Urinary bladder (tissue), 4 donors: ENCODE results near the gene CTNNA2. TPM values are rescaled to one million over a fixed set of nuclear protein-coding genes. Genes with fewer than 3 reads are reported as not detected.

Experiments
- DNase-seq: peaks from one replicate; pipeline ENCODE4 v3.0.0-alpha.2; 2015; ENCODE audit errors: extremely low spot score
- H3K27ac ChIP-seq: one replicate; pipeline ENCODE4 v1.5.1; 2013; ENCODE audit warnings: low read depth, mild to moderate bottlenecking, moderate library complexity
- H3K36me3 ChIP-seq: one replicate; pipeline ENCODE4 v1.6.1; 2013; ENCODE audit warnings: mild to moderate bottlenecking, moderate library complexity; ENCODE audit not compliant: insufficient read depth
- H3K4me1 ChIP-seq: one replicate; pipeline ENCODE4 v1.6.1; 2013; ENCODE audit warnings: mild to moderate bottlenecking, moderate library complexity; ENCODE audit not compliant: insufficient read depth
- H3K4me3 ChIP-seq: one replicate; pipeline ENCODE4 v1.5.1; 2013; ENCODE audit warnings: low read depth, low read length
- WGBS: extraction: QIAGEN DNeasy Blood & Tissue Kit; methylation state at CpG from one replicate; pipeline ENCODE4 v1.1.7; 2013; 5-methylcytosine and 5-hydroxymethylcytosine counted together
- polyA plus RNA-seq: library from polyadenylated mRNA; stranded (reverse); fragments of 200-250 nt; gene quantifications from one replicate; pipeline ENCODE4 v1.2.3, GENCODE V29; 2013
- total RNA-seq: library from RNA; depleted of rRNA; stranded (reverse); fragments of >200 nt; gene quantifications from one replicate; pipeline ENCODE4 v1.2.3, GENCODE V29; 2014
- donor health status: healthy with polysubstance abuse.
- donor health status: healthy.

The CTNNA2 gene
- total RNA-seq, result 14.0 TPM
- polyA plus RNA-seq, result 1.9 TPM

DNA sequence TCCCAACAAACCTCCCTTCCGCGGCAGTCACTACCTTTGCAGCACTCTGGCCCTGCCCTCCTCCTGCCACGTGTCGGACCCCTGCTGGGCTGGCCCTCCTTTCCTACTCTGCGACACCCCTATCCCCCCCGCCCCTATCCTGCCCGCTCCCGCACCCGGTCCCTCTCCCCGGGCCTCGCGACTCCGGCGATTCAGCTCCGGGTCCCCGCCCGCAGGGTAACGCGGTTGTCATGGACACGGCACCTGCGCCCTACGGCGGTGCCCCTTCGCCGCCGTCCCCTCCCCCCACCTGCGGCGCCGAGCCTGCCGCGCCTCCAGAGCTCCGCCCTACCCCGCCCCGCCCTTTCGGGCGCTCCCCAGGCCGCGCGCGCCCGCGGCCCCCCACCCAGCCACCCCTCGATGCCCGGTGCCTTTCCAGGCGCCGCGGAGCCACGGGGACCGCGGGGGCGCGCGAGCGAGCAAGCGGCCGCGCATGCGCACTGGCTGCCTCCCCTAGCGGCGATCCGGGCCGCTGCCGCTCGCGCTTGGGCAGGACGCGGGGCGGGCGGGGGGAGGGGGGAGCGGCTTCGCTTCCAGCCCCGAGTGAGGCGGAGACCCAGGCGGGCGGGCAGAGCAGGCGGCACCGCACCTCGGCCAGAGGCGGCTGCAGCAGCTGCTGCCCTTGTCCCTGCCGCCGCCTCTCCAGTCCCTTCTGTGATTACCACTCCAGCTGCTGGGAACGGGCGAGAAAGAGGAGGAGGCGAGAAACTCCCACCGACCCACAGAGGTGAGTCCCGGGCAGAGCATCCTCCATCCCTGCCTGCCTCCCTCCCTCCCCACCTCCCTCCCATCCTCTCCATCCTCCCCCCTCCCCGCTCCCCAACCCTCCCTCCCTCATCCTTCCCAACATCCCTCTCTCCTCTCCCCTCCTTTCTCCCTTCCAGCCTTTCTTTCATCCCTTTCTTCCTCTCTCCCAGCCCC is at the start of gene CTNNA2:
Gene CTNNA2 (plus strand): TSS at position 610 of the 960 bp plus-strand sequence.
- no peak for DNase-seq
- Histone ChIP-seq H3K4me3 (peak within 1 kb of the TSS; percentile 49), H3K36me3 (no peaks in the 10 kb centered on the region), H3K27ac (no peak within 1 kb of the TSS), H3K4me1 (no peaks in the 10 kb centered on the region)
- WGBS, result under 1% methylated on average over 87 of the region's 87 CpGs

DNA sequence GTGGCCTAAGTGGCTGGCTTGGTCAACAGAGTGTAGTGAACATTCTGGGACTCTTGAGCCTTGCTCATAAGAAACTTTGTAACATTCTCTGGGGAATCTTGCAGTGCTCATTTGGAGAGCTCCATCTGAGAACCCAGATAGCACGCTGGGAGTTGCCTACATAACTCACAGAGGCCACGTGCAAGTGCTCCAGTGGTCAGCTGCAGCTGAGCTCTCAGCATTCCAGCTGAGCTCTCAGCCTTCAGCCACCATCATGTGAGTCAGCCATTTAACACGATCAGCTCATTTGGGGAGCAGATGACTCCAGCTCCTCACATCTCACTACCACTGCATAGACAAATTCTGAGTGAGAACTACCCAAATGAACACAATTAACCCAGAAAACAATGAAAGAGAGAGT is 25.5 kb upstream of the CTNNA2 start:
- Histone ChIP-seq H3K4me1 (no peaks in the 10 kb centered on the region), H3K4me3 (no peak overlapping the region), H3K36me3 (no peaks in the 10 kb centered on the region), H3K27ac (no peak overlapping the region)
- WGBS, result 64% methylated on average over 3 of the region's 3 CpGs
- no peak for DNase-seq

DNA sequence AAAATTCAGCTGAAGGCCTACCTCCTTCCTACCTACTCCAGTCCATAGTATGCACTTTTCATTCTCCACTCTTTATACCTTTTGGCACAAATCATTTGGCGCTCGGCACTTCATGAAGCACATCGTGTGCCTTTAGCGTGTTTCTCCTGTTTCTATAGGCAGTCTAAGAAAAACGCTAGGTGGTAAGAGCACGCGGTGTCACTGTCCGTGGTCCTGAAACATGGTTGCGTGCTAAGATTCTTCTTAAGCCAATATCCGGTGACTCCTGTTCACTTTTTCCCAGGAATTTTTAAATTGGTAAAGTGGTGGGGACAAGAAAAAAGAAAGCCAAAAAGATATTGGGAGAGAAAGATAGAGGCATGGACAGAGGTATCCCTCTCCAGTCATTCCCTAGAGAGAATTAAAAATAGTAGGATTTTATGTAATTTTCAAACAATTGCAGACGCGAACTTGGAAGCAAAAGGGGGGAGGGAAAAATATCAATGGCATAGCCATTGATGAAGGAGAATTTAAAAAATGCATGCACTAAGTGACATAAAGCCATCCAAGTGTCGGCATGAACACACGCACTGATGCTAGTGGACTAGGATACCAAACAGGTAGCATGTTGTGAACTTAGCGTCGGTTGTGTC is 1.4 kb upstream of the CTNNA2 start:
- Histone ChIP-seq H3K4me3 (no peak overlapping the region), H3K4me1 (no peaks in the 10 kb centered on the region), H3K27ac (no peak overlapping the region), H3K36me3 (no peaks in the 10 kb centered on the region)
- DNase-seq, result peak; percentile 21
- WGBS, result 19% methylated on average over 16 of the region's 16 CpGs

DNA sequence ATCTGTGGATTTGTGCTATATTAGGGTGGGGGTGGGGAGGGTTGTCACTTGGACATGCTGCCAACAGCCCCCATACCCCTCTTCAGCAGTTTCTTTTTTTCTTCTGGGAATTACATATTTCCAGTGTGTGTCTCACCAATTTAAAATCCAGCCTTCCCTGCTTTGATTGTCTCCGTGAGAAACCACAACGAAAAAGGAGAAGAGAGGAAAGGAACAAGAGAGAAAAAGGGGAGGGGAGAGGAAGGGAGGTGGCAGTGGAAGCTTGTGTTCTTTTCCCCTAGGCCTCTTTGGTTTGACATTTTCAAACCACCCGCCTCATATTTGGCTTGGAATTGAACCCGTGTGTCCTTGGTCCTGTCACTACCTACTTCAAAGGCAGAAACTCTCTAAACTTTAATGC is 860 bp downstream of the CTNNA2 start:
- 29% methylated on average over 4 of the region's 4 CpGs for WGBS
- Histone ChIP-seq H3K27ac (no peak overlapping the region), H3K4me3 (no peak overlapping the region), H3K36me3 (no peaks in the 10 kb centered on the region), H3K4me1 (no peaks in the 10 kb centered on the region)
- DNase-seq, result no peak

DNA sequence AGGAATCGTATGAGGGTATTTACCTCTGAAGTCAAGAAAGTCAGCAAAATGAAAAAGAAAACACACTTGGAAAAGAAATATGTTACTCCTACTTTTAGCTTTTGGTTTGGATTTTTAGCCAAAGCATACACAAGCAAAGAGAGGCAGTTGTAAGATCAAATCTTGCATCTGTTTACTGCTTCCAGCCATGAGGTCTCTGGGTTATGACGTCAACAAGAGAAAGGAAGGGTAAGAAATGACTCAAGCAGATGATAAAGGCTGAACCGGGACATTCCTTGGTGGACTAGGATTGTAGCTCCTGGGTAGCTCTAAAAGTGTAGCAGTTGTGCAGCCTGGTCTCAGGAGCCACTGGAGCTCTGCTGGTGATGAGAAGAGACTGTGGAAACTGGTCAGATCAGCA is 16.8 kb downstream of the CTNNA2 start:
- no peak for DNase-seq
- no peak overlapping the region for H3K4me3 ChIP-seq
- 72% methylated on average over 3 of the region's 3 CpGs for WGBS
- H3K27ac ChIP-seq, result no peak overlapping the region
- no peaks in the 10 kb centered on the region for H3K4me1 ChIP-seq
- no peaks in the 10 kb centered on the region for H3K36me3 ChIP-seq

DNA sequence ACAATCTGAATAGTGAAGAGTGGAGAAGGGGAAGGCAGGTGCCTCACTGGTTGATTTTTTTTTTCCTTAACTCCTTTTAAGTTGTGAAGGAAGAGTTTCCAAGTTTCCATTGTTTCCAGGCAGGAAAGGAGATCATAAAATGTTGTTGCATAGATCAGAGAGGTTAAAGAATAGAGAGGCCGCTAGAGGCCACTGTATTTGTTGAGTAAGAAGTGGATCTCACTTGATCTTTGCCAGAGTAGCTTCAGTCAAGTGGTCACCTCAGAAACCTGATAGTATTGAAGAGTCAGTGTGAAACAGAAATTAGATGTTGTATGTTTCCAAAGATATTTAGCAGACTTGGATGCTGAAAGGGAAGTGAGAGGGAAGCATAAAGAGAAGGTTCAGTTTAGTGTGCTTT is 17.6 kb downstream of the CTNNA2 start:
- no peaks in the 10 kb centered on the region for H3K4me1 ChIP-seq
- no peaks in the 10 kb centered on the region for H3K36me3 ChIP-seq
- H3K4me3 ChIP-seq, result no peak overlapping the region
- 11% methylated on average over 1 of the region's 1 CpG for WGBS
- DNase-seq, result no peak
- H3K27ac ChIP-seq, result no peak overlapping the region

DNA sequence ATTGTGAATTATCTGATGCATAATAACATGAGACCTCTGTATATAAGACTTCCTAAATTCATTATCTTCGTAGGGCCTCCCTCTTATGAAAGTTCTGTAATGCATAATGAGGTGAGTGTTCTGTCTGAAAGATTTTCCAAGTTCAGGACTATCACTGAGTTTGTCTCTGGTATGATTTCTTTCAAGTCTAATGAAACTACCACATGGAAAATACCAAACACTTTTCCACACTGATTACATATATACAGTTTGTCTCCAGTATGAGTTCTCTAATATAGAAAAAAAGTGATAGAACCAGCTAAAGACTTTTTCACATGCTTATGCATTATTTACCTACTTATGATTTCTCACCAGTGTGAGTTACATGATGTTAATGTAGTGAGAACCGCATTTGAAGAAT is 34.7 kb downstream of the CTNNA2 start:
- no peak for DNase-seq
- Histone ChIP-seq H3K4me1 (no peaks in the 10 kb centered on the region), H3K36me3 (no peaks in the 10 kb centered on the region), H3K4me3 (no peak overlapping the region), H3K27ac (no peak overlapping the region)
- WGBS, result 73% methylated on average over 2 of the region's 2 CpGs

DNA sequence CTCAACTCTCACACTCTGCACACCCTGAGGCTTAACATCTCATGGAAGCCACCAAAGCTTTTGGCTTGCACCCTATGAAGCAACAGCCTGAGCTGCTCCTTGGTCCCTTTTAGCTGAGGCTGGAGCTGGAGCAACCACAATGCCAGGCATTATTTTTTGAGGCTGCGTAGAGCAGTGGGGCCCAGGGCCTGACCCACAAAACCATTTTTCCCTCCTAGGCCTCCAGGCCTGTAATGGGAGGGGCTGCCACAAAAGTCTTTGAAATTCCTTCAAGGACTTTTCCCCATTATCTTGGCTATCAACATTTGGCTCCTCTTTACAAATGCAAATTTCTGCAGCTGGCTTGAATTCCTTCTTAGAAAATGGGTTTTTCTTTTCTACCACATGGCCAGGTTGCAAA is 39.8 kb downstream of the CTNNA2 start:
- no peaks in the 10 kb centered on the region for H3K36me3 ChIP-seq
- H3K4me1 ChIP-seq, result no peaks in the 10 kb centered on the region
- DNase-seq, result no peak
- no peak overlapping the region for H3K4me3 ChIP-seq
- WGBS, result 75% methylated on average over 1 of the region's 1 CpG
- no peak overlapping the region for H3K27ac ChIP-seq

DNA sequence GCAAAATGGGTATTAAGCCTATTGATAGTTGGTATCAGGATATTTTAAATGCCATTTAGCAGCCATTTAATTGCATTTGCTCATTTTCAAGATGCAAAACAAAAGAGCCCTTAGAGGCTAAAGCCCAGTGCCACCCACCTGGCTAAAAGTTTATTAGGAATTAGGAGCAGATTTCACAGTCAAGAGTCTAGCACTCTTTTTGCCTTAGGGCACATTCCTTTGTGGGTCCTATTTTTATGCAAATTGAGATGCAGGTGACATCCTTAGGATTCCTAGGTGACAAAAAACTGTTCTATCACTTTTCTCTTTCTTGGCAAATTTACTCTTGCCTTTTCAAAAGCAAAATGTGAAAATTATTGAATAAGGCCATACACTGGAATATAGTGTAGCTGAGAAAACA is 42.0 kb downstream of the CTNNA2 start:
- Histone ChIP-seq H3K4me1 (no peaks in the 10 kb centered on the region), H3K36me3 (no peaks in the 10 kb centered on the region), H3K27ac (no peak overlapping the region), H3K4me3 (no peak overlapping the region)
- DNase-seq, result no peak

DNA sequence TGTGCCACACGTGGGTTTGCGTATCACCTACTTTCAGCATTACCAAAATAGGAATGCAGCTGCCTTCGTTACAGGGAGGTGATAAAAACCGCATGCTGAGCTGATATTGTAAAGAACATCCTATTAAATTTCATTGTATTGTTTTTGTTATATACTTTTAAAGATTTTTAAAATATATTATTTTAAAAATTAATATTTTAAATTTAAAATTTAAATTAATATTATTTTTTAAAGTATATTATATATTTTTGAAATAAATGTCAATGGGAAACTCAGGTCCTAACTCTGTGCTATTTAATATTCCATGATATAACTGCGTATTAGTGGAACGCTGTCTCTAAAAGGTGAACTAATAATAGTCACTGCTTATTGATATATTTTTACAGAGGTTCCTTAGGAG is 51.2 kb downstream of the CTNNA2 start:
- H3K4me3 ChIP-seq, result no peak overlapping the region
- no peak overlapping the region for H3K27ac ChIP-seq
- WGBS, result 86% methylated on average over 6 of the region's 6 CpGs
- H3K36me3 ChIP-seq, result no peaks in the 10 kb centered on the region
- no peaks in the 10 kb centered on the region for H3K4me1 ChIP-seq
- no peak for DNase-seq

DNA sequence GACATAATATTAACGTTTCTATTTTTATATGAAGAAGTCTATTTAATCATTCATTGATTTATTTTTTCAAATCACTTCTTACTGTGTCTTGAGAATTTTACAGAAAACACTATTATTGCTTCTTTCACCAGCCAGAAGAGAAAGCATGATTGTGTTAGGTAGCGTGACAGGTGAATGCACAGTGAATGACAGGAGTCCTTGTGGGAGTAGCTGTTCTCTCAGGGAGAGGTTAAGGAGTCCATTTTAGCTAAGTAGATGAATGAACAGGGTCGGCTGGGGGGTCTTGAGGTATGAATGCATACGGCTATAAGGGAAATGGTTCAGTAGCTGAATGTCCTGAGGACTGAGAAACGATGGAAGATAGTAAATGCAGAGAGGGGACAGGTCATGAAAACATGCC is 56.2 kb downstream of the CTNNA2 start:
- Histone ChIP-seq H3K4me3 (no peak overlapping the region), H3K36me3 (no peaks in the 10 kb centered on the region), H3K4me1 (no peaks in the 10 kb centered on the region), H3K27ac (no peak overlapping the region)
- WGBS, result 75% methylated on average over 5 of the region's 5 CpGs
- no peak for DNase-seq

DNA sequence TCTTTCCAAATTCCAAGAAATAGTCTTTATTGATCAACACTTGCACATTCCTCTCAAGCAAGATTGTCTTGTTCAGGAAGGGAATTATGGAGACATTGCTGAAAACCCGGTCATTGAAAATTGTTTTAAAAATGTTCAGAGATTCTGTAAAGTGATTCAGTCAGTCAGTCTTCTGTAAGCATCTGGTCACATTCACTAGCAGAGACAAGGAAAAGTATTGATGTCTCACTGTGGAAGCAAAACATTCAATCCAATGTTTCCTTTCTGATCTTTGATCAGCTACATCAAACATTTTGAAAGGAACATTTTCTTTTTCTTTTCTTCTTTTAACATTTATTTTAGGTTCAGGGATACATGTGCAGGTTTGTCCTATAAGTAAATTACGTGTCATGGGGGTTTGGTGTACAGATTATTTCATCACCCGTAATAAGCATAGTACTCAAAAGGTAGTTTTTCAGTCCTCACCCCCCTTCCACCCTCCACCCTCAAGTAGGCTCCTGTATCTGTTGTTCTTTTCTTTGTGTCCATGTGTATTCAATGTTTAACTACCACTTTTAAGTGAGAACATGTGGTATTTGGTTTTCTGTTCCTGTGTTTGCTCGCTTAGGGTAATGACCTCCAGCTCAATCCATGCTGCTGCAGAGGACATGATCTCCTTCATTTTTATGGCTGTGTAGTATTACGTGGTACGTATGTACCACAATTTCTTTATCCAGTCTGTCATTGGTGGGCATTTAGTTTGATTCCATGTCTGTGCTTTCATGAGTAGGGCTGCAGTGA is 61.2 kb downstream of the CTNNA2 start:
- H3K36me3 ChIP-seq, result no peaks in the 10 kb centered on the region
- 71% methylated on average over 6 of the region's 6 CpGs for WGBS

DNA sequence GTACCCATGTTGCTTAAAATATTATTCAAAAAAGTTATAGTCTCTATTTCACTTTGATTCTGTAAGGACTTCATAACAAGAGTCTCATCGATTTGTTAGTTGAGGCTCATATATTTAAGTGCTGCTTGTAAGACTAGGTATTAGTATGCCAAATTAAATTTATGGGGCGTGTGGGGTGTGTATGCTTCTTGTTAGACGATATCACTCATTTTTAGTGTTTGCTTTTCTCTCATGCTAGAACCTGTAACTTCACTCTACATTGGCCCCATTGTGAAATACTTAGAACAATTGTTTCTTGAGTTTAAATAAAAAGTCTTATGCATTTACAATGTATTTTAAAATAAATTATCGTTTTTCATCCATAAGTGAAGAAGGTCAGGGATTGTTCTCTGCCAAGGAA is 63.6 kb downstream of the CTNNA2 start:
- DNase-seq, result no peak
- no peak overlapping the region for H3K27ac ChIP-seq
- H3K4me1 ChIP-seq, result no peaks in the 10 kb centered on the region
- no peak overlapping the region for H3K4me3 ChIP-seq
- H3K36me3 ChIP-seq, result no peaks in the 10 kb centered on the region
- 61% methylated on average over 4 of the region's 4 CpGs for WGBS

More for the DNA sequence above, 61.2 kb downstream of the CTNNA2 start:
- no peak overlapping the region for H3K4me3 ChIP-seq
- H3K27ac ChIP-seq, result no peak overlapping the region
- DNase-seq, result no peak
- H3K4me1 ChIP-seq, result no peaks in the 10 kb centered on the region
